ENCODE measurements around the gene MAT1A. TPM values are rescaled to one million over a fixed set of nuclear protein-coding genes. Genes with fewer than 3 reads are reported as not detected.
"Not testable (repeated sequence)": the region's sequence is repeated elsewhere in the genome, so short reads cannot be mapped to it uniquely, and the experiment has no call there.

Gene MAT1A
- total RNA-seq, 1 experiment from 2014 or later, result not detected

DNA sequence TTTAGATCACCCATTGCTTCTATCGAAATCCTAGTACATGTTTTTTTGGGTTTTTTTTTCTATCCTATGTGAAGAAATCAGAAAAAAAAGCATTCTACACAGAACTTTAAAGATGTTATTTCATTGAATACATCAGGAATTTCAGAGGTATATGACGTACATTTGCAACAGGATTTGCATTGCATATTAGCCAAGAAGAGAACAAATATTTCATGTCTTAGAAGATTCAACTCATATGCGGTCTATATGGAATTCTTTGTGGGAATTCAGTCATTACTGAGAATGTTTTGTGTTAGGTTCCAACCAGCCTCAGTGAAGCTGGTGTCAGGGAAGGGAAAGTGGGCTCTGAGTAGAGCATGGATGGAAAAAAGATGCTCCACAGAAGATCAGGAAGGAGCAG is 45.1 kb downstream of the MAT1A start:
- H3K4me1 ChIP-seq (ENCODE audit: low read length); H3K4me3 ChIP-seq (ENCODE audit: low read length); H3K4me2 ChIP-seq (ENCODE audit: low read depth, low read length, poor library complexity, severe bottlenecking); H3K27ac ChIP-seq (ENCODE audit: low read length); H2AFZ ChIP-seq (ENCODE audit: low read length); H3K9me2 ChIP-seq (replicated peaks; ENCODE audit: insufficient read depth, low read length); DNase-seq; H3K79me2 ChIP-seq (ENCODE audit: low read length); H3K27me3 ChIP-seq (ENCODE audit: low read length); H3K36me3 ChIP-seq (ENCODE audit: insufficient read depth, low read length); H3K9me3 ChIP-seq (ENCODE audit: low read length); H4K20me1 ChIP-seq (ENCODE audit: insufficient read depth, low read depth, low read length); H3K9ac ChIP-seq (ENCODE audit: low read length): not testable (repeated sequence)

GRCh38 chr10:80242341-80242740 is 47.1 kb downstream of the MAT1A start:
- H3K9me2 ChIP-seq (replicated peaks; ENCODE audit: insufficient read depth, low read length); H3K4me1 ChIP-seq (ENCODE audit: low read length); H3K27me3 ChIP-seq (ENCODE audit: low read length); H3K27ac ChIP-seq (ENCODE audit: low read length); H4K20me1 ChIP-seq (ENCODE audit: insufficient read depth, low read depth, low read length); DNase-seq; H3K79me2 ChIP-seq (ENCODE audit: low read length); H3K36me3 ChIP-seq (ENCODE audit: insufficient read depth, low read length); H3K4me2 ChIP-seq (ENCODE audit: low read depth, low read length, poor library complexity, severe bottlenecking); H2AFZ ChIP-seq (ENCODE audit: low read length); H3K9ac ChIP-seq (ENCODE audit: low read length); H3K9me3 ChIP-seq (ENCODE audit: low read length); H3K4me3 ChIP-seq (ENCODE audit: low read length): not testable (repeated sequence)

DNA sequence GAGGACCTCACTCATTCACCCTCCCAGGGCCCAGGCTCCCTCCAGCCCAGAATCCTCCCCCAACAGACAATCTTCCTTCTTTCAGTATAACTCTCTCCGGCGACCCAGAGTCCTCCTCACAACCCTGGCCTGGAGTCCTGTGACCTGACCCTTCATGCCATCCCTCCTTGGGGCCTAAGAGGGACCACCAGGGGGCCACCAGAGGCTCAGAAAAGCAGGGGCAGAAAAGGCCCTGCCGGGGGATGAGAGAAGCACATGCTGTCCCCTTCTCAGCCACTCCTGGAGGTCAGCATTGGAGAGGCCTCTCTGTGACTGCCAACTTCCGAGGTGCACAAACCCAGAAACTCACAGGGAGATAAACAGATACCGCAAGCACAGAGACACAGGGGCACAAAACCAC is 53.0 kb downstream of the MAT1A start:
- not testable (repeated sequence) for H2AFZ ChIP-seq (ENCODE audit: low read length); H3K36me3 ChIP-seq (ENCODE audit: insufficient read depth, low read length); H3K9me3 ChIP-seq (ENCODE audit: low read length); H3K79me2 ChIP-seq (ENCODE audit: low read length); H3K27ac ChIP-seq (ENCODE audit: low read length); DNase-seq; H3K4me3 ChIP-seq (ENCODE audit: low read length); H3K9me2 ChIP-seq (replicated peaks; ENCODE audit: insufficient read depth, low read length); H3K9ac ChIP-seq (ENCODE audit: low read length); H3K4me2 ChIP-seq (ENCODE audit: low read depth, low read length, poor library complexity, severe bottlenecking); H3K27me3 ChIP-seq (ENCODE audit: low read length); H3K4me1 ChIP-seq (ENCODE audit: low read length); H4K20me1 ChIP-seq (ENCODE audit: insufficient read depth, low read depth, low read length)

DNA sequence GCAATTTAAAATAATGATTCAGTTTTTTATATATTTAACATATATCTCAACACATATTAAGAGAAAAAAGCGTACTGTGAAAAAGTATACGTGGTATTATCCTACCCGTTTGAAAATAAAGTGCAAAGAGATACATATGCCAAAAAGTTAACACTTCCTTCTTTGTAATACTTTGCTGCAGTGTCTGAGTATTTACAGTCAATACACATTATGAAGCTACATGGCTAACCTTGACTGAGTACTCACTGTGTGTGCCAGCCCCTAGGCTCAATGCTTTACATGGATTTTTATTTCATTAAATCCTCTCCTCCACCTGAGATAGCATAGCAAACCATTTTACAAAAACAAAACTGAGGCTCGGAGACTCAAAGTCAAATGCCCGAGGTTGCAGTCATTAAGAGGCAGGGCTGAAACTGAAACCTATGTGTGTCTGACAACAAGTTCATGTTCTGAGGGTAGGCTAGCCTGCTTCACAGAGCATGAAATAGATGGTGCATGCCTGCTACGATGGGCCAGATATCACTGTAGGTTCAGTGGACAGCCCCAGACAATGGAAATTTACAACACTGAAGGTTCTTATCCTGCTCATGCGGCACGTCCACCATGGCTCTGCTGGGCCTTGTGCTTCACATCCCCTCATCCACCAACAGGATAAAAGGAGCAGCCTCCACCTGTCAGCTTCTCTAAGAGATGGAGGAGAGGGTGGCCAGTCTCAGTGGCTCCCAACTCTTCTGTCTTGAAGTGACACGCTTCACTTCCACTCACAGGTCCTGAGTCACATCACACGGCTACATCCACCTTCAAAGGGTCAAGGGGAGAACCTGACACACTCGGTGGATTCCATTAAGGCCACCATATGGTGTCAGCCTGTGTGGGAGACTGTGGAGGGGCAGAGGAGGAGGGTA is 54.9 kb downstream of the MAT1A start:
- not testable (repeated sequence) for H3K27ac ChIP-seq (ENCODE audit: low read length); H3K9me2 ChIP-seq (replicated peaks; ENCODE audit: insufficient read depth, low read length); H3K27me3 ChIP-seq (ENCODE audit: low read length); H3K4me3 ChIP-seq (ENCODE audit: low read length); H3K4me1 ChIP-seq (ENCODE audit: low read length); H3K36me3 ChIP-seq (ENCODE audit: insufficient read depth, low read length); H2AFZ ChIP-seq (ENCODE audit: low read length); H3K9ac ChIP-seq (ENCODE audit: low read length); H3K79me2 ChIP-seq (ENCODE audit: low read length); H4K20me1 ChIP-seq (ENCODE audit: insufficient read depth, low read depth, low read length); DNase-seq; H3K4me2 ChIP-seq (ENCODE audit: low read depth, low read length, poor library complexity, severe bottlenecking); H3K9me3 ChIP-seq (ENCODE audit: low read length)

GRCh38 chr10:80233871-80234270 is 55.6 kb downstream of the MAT1A start:
- not testable (repeated sequence) for H4K20me1 ChIP-seq (ENCODE audit: insufficient read depth, low read depth, low read length); H2AFZ ChIP-seq (ENCODE audit: low read length)

DNA sequence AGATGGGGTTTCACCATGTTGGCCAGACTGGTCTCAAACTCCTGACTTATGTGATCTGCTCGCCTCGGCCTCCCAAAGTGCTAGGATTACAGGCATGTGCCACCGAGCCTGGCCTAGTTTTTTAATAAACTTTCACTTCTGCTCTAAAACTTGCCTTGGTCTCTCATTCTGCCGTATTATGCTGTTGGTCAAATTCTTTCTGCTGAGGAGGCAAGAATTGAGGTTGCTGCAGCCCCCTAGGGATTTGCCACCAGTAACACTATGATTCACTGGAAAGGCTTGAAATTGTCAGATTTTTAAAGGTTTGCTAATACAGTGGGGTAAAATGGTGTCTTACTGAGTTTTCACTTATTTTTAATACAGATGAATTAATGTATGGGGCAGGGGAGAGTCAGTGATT is 62.7 kb downstream of the MAT1A start:
- H3K4me1 ChIP-seq (ENCODE audit: low read length); H3K4me3 ChIP-seq (ENCODE audit: low read length); DNase-seq; H4K20me1 ChIP-seq (ENCODE audit: insufficient read depth, low read depth, low read length); H3K4me2 ChIP-seq (ENCODE audit: low read depth, low read length, poor library complexity, severe bottlenecking); H3K27ac ChIP-seq (ENCODE audit: low read length); H3K9me3 ChIP-seq (ENCODE audit: low read length); H3K9me2 ChIP-seq (replicated peaks; ENCODE audit: insufficient read depth, low read length); H3K27me3 ChIP-seq (ENCODE audit: low read length); H3K36me3 ChIP-seq (ENCODE audit: insufficient read depth, low read length); H3K9ac ChIP-seq (ENCODE audit: low read length); H3K79me2 ChIP-seq (ENCODE audit: low read length); H2AFZ ChIP-seq (ENCODE audit: low read length): not testable (repeated sequence)

More at GRCh38 chr10:80233871-80234270, 55.6 kb downstream of the MAT1A start:
- H3K9ac ChIP-seq (ENCODE audit: low read length); H3K4me1 ChIP-seq (ENCODE audit: low read length); H3K36me3 ChIP-seq (ENCODE audit: insufficient read depth, low read length); H3K9me2 ChIP-seq (replicated peaks; ENCODE audit: insufficient read depth, low read length); H3K4me2 ChIP-seq (ENCODE audit: low read depth, low read length, poor library complexity, severe bottlenecking); H3K27ac ChIP-seq (ENCODE audit: low read length); H3K9me3 ChIP-seq (ENCODE audit: low read length); H3K79me2 ChIP-seq (ENCODE audit: low read length); DNase-seq; H3K4me3 ChIP-seq (ENCODE audit: low read length); H3K27me3 ChIP-seq (ENCODE audit: low read length): not testable (repeated sequence)

DNA sequence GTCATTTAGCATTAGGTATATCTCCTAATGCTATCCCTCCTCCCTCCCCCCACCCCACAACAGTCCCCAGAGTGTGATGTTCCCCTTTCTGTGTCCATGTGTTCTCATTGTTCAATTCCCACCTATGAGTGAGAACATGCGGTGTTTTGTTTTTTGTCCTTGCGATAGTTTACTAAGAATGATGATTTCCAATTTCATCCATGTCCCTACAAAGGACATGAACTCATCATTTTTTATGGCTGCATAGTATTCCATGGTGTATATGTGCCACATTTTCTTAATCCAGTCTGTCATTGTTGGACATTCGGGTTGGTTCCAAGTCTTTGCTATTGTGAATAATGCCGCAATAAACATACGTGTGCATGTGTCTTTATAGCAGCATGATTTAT is 66.4 kb downstream of the MAT1A start:
- not testable (repeated sequence) for DNase-seq; H3K27me3 ChIP-seq (ENCODE audit: low read length); H3K79me2 ChIP-seq (ENCODE audit: low read length); H3K9me3 ChIP-seq (ENCODE audit: low read length); H3K4me3 ChIP-seq (ENCODE audit: low read length); H3K36me3 ChIP-seq (ENCODE audit: insufficient read depth, low read length); H3K9ac ChIP-seq (ENCODE audit: low read length); H2AFZ ChIP-seq (ENCODE audit: low read length); H3K27ac ChIP-seq (ENCODE audit: low read length); H3K4me2 ChIP-seq (ENCODE audit: low read depth, low read length, poor library complexity, severe bottlenecking); H3K4me1 ChIP-seq (ENCODE audit: low read length); H4K20me1 ChIP-seq (ENCODE audit: insufficient read depth, low read depth, low read length); H3K9me2 ChIP-seq (replicated peaks; ENCODE audit: insufficient read depth, low read length)

Measured in Karpas-422 (cell line).